RPMI7951 (cell line): ENCODE data around the gene HOXB3. TPM values are rescaled to one million over a fixed set of nuclear protein-coding genes. Genes with fewer than 3 reads are reported as not detected.

Experiments used
- DNase-seq: peaks from one replicate; pipeline ENCODE4 v3.0.0-alpha.2; 2012; ENCODE audit warnings: low read depth
- total RNA-seq: library from RNA; depleted of rRNA; stranded (reverse); fragments of >200 nt; shearing (Covaris generic); gene quantifications from 2 replicates; pipeline ENCODE4 v1.2.3, GENCODE V29; 2014; rRNA removed

The HOXB3 gene
- 3.2 and 7.9 TPM in 2 replicates for total RNA-seq

GRCh38 chr17:48589831-48590606 lies at the start of gene HOXB3:
Gene HOXB3 (minus strand): TSS chr17:48590241. CDS start chr17:48552474, 37,767 bp downstream.
- DNase-seq = no peak

- DNase-seq = peak; percentile 20
These were observed 49.1 kb upstream of the HOXB3 start for GRCh38 chr17:48639136-48639535.

GRCh38 chr17:48637323-48638260 lies 47.6 kb upstream of the HOXB3 start:
- DNase-seq = peak; percentile 88

DNA sequence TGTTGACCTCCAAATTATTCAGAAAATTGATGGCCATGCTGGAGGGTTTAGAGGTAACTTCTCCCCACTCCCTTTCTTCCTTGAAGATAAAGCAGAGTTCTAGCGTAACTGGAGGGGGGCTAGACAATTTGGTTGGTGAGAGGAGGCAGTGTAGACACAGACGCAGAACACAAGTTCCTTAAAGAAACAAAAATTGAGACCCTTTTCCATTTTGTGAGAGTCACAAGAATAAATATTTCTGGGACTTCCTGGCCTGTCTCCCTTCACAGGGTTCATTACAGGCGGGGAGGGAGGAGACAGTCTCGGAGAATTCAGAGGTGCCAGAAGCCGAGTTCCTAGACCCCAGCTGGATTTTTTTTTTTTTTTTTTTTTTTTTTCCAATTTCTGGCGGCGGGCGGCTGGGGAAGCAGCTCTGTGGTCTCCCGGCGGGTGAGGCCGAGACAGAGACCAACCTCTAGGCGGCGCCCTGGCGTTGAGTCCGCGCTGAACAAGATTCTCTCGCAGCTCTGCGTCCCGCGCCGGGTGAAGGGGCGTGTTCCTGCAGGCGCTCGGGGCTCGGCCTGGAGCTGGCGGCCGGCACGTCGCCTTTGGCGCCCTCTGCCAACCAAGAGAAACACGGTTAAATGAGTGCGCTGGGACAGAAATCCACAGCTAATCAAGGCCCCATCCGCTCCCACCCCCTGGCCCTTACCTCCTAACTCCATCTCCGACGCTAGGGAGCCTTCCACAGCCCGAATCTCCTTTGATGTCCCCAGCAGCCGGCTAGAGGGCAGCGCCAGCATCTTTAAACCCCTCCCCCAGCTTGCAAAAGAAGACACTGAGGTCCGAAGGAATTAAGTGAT lies 46.4 kb upstream of the HOXB3 start:
- peak; percentile 79 for DNase-seq

GRCh38 chr17:48634493-48635208 lies 44.6 kb upstream of the HOXB3 start:
- no peak for DNase-seq

GRCh38 chr17:48633266-48633677 lies 43.2 kb upstream of the HOXB3 start:
- no peak for DNase-seq

- DNase-seq = no peak
These were observed 42.7 kb upstream of the HOXB3 start for GRCh38 chr17:48632579-48633265.

DNA sequence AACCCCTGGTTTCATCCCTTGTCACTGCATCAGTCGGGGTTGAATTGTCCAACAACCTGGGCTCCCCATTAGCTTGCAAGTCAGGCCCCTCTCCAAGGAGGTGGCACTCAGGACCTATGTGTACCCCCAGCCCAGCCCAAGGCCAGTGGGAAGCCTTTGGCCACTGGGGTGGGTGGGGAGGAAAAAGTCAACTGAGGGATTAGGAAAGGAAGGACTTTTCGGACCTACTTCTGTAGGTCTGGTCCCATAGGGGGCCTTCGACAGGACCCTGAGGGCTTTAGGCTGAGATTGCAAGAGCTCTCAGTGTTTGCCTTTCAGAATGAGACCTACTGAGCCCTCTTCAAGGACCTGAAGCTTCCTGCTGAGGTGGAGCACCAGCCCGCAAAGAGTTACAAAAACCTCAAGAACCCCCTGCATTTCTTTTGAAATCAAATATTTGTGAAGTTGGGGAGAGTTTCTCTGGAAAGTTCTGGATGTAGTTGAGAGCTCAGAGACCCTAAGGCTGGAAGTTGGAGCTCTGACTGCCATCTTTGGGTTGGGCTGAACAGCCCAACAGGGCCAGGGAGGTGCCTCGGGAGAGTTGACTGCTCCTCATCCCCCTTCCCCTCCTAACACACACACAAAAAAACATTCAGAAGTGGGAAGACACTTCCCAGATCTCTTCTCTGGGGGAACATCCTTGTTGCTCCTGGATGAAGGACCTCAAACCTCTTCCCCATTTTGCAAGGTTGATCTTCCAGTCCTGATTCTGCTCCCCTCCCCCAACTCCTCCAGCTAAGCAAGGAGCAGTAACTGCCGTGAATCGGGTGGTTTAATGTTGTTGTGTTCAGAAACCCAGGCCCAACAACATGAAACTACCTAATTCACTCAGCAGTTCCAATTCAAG lies 41.9 kb upstream of the HOXB3 start:
- no peak for DNase-seq

DNA sequence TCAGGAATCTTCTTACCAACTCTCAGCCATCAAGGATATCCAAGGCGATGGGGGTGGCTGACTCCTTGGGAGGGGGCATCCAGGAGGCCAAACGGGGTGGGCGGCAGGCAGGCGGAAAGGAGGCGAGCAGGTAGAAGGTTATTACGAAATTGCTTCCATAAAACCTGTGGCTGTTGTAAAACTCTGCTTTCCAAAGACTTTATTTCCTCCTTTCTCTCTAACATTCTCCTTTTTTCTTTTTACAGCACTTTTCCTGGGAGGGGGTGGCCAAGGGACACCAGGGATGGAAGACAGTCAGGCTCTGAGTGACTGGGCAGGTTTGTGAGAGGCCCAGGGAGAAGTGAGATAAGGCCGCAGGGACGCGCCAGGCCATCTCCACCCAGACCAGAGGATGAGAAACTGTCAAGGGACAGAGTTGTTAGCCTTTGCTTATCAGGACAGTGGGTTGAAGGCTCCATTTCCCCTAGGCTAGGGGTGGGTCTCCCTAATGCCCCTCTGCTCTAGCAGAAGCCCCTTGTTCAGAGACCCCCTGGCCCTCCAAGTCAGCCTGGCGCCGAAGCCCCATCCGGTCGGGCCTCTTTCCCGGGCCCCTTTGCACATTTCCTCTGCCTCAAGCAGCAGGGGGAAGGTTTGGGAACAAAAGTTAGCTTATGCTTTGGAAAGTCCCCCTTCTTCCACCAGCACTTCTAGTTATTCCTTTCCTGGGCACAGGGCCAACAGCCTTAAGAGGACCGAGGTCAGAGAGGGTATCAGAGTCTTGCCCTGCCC lies 41.1 kb upstream of the HOXB3 start:
- no peak for DNase-seq

GRCh38 chr17:48630009-48630924 lies 40.2 kb upstream of the HOXB3 start:
- no peak for DNase-seq

DNA sequence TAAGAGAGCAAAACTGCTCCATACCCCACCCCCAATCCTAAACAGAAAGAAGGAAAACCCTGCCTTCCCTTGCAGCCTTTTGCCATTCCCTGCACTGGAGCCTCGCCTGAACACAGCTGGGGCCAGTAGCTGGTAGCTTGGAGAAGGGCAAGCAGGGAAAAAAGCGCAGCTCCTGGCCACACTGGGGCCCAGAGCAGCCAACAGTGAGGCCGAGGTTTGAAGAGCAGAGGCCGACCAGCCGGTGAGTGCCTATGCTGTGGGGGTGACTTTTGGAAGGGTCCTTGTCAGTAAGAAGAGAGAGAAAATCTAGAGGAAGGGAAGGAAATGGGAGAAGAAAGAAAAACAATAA lies 39.3 kb upstream of the HOXB3 start:
- no peak for DNase-seq

DNA sequence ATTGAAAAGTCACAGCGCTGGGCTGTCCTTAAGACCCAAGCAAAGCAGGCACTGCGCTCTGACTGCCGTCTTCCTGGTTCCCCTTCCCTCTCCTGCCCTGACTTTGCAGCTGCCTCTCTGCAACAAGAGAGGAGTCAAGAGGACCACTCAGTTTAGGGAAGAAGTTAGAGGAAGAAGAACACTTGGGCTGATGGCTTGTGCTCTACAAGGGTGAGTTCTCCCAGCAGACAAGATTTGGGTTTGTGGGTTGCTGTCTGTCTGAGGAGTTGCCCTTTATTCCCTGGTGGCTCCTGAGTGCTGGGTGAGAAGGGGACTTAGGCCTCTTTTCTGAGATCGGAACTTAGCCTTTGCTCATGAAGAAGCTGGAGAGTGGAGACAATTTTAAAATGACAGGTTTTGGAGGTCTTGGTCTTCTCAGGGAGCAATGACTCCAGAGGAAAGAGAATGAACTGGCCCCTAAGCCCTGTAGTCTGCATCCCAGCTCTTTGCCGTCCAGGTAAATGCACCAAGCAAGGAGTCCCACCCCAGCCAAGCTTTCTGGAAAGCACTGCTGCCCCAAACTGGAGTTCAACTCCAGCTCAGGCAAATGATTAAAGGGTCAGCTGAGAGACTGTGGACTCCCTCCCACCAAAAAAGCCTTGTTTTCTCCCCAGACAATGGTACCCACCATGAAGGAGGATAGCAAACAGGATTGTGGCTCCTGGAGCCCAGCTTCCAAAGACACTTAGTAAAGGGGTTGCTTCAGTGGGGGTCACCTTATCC lies 38.8 kb upstream of the HOXB3 start:
- DNase-seq = no peak

GRCh38 chr17:48627623-48628521 lies 37.8 kb upstream of the HOXB3 start:
- no peak for DNase-seq

DNA sequence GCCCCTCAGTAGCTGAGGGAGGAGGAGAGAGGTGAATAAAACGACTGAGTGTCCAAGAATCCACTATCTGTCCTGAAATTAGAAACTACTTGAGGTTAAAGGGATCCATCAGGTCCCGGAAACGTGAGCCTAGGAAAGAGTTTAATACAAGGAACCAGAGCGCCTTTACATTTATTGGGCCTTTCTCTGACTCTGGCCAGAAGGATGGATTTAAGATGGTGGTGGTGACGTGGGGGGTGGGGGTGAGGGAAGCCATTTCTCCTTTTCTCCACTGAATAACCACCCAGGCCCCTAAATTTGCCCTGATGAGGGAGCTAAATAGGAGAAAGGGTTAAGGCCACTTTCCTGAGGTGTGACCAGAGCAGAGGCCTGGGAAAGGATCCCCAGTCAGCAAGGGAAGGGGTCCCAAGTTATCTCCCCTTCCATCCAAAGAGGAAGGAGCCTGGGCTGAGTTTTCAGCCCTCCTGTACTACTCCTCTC lies 37.1 kb upstream of the HOXB3 start:
- no peak for DNase-seq

GRCh38 chr17:48626245-48627117 lies 36.4 kb upstream of the HOXB3 start, which contains the start of gene HOXB9:
Gene HOXB9 (minus strand): TSS chr17:48626358. CDS start chr17:48626269, 89 bp downstream.
- peak; percentile 61 for DNase-seq
